Activated CD4-positive, alpha-beta T cell treated with anti-CD3 and anti-CD28 coated beads, Interleukin-10, Interleukin-2, amounts not matched to agents 100 ng/mL and 50 ng/mL, durations not matched to agents 16 hours and 8 hours (primary cell): Measurements from ENCODE around the gene LONRF2.

Experiments
- DNase-seq: peaks from one replicate; pipeline ENCODE4 v3.0.0-alpha.2; 2020

The LONRF2 gene

DNA sequence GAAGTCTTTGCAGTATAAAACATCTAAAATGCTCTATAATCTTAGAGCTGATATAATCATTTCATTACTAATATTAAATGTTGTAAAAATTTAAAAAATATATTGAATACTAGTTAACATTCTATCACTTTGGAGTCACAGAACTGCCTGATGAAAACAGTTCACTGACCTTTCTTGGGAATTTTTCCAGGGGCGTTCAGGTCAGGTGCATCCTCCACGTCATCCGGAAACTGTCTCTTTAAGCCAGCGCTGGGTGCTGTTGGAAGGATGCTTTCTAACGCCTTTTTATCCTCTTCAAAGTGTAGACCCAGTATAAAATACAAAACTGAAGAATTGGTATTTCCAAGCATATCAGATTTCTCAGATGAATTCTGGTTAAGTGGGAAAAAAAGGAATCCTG is 22.8 kb downstream of the LONRF2 start:
- no peak for DNase-seq

DNA sequence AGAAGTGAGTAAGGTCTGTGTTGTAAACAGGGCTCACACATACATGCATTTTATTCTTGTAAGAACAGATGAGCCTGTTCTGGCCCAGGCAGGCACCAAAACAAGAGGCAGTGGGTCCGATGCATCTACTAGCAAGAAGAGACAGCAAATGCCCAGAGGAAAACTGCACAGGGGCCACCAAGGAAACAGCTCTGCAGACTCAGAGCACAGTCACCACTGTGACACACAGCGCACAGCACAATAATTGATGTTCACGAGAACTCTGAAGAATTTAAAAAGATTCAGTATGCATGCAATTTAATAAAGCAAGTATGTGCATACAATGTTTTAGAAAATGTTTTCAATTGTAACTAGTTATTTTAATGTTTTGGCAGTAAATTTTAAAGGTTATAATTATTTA is 24.8 kb downstream of the LONRF2 start:
- DNase-seq, result no peak

DNA sequence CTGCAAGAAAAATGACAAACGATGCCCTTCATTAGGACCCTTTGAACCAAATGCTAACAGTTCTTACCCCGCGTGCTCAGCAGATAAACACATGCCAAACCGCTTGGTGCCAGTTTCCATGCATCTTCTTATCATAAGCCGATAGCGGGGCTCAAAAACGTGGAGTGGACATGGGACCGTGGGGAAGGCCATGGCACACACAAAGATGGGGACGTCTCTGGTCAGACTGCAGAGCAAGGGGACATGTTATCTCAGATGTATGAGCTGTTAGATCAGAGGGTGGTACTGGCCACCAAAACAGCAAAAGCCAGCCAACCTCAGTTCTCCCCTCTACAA is 28.2 kb downstream of the LONRF2 start:
- DNase-seq, result no peak

DNA sequence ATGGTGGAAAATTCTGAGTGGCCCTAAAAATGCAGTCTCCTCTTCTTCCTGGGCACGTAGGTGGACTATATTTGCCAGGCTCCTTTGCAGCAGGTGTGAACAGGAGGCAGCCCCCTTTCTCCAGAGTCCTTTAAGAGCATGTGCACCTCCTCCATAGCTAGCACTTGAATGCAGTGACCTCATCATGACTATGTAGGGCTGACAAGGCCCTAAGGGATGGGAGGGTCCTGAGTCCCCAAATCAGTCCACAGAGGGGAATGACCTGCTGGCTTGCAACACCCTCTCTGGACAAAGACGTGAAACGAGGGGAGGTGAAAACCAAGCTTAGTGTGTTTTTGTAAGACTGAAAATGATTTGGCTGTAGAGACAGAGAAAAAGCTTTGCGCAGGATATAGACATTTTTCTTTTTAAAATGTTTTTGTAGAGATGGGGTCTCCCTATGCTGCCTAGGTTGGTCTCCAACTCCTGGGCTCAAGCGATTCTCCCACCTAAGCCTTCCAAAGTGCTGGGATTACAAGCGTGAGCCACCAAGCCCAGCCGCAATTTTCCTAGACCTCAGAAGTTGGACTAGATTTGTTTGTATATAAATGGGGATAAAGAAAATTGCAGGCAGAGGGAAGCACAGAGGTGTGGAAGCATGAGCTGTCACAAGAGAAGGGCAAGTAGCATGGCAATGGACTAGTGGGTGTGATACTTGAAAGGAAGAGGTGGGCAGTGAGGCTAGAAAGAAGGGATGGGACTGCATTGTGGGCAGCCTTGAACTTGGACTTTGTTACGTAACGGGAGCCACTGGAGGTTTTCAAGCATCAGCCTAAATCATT is 28.8 kb downstream of the LONRF2 start:
- no peak for DNase-seq

DNA sequence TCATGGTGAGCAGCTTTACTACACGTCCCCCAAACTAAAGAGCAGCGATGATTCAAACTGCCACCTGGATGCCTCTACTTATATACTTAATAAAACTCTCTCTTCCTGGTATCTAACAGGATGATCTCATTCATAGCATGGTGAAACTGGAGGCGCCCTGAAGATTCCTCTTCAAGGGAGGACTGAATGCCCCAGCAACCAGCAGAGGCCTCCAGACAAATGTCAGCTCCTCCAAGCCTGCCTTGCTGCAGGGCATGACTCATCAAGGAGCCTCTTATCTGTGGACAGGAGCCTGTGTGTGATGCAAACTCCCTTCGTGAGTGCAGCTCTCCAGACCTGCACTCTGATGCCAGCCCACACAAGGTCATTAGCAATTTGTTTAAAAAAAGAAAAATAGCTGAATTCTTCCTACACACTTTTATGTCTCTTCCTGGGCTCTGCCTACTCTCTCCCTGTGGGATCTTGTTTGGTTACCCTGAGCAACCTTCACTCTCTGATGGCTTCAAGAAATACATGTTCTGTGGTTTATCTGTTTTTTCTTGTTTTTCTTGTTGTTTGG is 30.2 kb downstream of the LONRF2 start:
- peak; percentile 87 for DNase-seq

DNA sequence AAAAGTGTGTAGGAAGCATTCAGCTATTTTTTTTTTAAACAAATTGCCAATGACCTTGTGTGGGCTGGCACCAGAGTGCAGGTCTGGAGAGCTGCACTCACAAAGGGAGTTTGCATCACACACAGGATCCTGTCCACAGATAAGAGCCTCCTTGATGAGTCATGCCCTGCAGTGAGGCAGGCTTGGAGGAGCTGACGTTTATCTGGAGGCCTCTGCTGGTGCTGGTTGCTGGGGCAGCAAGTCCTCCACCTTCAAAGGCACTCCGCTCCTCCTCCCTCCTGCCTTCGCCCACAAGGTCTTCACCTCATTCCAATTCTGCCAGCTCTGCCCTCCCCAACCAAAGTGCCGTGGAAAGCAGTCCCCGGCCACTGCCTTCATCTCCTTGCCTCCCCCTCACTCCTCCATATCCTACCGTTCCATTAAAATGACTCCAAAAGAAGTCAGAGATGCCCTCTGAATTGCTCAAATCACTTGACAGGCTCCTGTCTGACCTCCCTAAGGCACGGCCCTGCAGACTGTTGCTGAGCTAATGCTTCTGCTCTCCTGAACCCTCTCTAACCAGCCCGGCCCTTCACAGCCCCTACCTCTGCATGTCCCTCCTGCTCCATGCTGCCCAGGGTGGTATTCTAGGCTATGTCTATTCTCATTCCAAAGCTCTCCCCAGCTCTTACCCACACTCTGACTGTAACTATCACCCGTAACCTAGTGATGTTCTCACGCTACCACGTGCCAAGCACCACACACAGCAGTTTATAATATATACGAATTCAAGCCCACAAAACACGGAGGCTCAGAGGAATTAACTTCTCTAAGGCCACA is 30.9 kb downstream of the LONRF2 start:
- DNase-seq, result peak; percentile 94

DNA sequence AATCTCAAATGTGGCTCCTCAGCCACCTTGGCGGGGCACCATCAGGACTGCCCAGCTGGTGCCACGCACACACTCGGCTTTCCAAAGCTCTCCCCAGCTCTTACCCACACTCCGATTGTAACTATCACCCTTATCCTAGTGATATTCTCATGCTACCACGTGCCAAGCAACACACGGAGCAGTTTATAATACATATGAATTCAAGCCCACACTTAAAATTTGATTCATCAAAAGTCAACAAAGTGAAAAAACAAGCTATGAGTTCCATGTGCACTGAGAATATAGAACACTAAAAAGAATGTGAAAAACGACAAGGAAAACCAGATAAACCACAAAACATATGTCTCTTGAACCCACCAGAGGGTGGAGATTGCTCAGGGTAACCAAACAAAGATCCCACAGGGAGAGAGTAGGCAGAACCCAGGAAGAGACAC is 31.6 kb downstream of the LONRF2 start:
- no peak for DNase-seq

DNA sequence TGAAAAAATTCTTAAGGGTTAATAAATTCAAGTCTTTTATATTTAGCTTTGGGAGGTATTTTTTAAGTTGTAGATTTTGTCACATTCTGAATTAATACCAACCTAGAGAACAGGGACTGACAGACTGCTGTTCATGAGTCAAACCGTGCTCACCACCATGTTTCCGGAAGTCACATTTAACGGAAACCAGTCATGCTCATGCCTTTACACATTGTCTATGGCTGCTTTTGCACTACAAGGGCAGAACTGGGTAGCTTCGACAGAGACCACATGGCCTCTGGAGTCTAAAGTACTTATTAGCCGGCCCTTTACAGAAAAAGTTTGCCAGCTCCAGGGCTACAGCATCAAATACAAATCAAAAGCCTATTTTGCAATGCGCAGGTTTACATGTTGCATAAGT is 33.3 kb downstream of the LONRF2 start:
- peak; percentile 76 for DNase-seq

DNA sequence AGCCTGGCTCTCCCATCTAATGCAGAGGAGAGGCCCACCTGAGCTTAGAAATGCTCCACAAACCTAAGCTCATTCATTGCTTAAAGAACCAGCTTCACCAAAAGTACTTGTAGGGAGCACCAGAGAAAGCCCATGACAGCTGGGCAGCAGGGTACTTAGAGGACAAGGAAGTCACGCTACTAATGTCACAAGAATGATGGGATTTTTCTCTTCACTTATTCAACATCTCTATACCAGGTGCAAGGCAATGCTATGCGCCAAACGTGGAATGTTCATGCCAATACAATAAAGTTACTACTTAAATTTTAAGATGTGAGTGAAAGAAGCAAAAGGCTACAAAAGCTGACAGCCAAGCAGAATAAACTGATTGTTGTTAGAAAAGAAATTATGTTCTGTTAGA is 36.0 kb downstream of the LONRF2 start:
- no peak for DNase-seq

DNA sequence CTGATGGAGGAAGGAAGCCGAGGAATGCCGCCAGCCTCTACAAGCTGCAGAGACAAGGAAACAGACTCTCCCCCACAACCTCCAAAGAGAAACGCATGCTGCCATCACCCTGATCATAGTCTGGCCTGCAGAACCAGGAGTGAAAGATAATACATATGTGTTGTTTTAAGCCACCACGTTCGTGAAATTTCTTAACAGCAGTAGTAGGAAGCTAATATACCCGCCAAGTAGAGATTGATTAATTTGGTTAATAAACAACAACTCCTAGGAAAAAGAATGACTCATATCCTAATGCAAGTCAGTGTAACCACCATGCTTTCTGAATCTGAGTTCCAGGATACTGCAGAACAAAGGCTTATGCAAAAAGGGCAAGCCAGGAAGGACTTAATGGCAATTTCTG is 36.6 kb downstream of the LONRF2 start:
- peak; percentile 14 for DNase-seq

DNA sequence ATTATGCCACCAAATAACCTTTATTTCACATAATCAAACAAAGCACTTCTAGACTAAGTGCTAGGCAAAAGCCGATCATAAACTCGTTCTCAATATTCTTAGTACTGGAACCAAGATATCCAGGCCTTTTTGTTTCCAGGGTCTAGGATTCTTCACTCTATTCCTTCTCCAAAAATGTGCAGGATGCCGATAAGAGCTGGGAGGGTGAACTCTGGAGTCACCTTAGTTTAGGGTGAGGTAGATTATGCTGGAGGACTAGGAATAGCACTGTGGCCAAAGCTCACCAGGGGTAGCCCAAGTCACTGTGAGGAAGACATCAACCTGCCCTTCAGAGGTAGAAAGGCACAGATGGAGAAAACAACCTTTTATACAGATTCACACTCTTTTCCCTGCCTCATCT is 37.3 kb downstream of the LONRF2 start:
- DNase-seq, result no peak

DNA sequence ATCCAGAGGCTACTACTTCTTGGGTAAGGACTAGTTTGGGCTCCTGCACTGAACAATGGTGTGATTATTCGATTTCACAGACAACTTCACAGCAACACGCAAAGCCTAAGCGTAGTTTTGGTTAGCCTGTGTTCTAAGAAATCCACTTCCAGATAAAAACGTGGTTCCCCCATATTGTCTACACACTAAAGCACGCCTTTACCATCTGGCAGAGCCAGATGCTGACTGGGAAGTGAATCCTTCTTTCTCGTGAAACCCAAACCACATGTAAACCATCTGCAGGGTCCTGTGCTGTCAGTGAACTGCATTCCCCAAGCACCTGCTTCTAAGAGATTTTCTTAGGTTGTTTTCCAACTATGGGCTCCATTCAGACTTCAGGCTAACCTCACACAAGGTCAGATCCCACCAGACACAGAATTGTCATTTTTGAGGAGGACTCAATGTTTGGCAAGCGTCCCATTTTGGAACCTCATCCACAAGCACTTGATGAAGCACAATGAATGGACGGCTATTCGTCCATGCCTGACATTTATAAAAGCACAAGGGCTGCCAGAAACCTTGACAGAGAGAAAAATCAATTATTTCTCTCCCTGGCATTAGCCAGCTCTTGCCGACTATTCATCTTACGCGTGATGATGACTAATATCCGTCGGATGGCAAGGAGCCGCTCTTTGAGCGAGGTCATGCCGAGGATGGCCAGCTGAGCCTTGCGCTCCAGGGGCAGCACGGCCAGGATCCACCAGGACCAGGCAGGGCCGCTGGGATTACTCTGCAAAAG is 38.4 kb downstream of the LONRF2 start:
- peak; percentile 49 for DNase-seq

DNA sequence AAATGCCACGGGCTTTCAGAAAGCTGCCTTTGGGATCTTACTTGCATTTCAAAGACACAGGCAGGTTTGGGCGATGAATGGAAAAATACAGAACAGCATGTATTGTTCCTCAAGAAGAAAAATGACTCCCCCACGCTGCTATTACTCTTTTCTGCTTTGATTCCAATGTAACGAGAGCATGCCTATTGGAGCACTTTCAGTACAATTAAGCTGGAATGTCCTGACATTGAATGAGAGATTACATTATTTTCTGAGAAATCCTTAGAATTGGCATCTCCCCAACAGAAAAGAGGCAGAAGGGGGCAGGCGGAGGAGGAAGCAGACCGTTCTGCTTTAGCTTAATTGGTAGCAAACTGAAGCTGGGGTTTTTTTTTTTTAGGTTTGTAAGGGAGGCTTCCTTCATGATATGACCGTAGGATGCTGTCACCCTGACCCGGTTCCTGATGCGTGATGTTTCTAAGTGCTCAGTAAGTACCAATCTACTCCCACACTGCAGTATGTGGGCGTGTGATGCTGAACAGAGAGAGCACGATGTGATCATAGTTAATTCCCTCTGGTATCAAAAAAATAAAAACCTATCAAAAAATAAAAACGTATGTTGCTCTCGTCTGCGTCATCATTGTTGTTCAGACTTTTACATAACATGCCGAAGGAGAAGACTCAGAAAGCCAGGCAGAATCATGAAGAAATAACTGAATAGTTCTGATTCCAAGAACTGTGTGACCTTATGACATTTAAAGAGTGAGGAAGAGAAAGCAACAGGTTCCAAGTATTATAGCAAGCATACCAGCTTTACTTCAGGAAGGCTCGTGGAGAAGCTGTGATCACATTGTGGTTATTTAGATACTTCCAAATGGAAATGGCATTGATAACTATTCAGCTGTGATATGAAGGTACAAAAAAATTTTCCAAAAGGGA is 40.5 kb downstream of the LONRF2 start:
- peak; percentile 7 for DNase-seq

DNA sequence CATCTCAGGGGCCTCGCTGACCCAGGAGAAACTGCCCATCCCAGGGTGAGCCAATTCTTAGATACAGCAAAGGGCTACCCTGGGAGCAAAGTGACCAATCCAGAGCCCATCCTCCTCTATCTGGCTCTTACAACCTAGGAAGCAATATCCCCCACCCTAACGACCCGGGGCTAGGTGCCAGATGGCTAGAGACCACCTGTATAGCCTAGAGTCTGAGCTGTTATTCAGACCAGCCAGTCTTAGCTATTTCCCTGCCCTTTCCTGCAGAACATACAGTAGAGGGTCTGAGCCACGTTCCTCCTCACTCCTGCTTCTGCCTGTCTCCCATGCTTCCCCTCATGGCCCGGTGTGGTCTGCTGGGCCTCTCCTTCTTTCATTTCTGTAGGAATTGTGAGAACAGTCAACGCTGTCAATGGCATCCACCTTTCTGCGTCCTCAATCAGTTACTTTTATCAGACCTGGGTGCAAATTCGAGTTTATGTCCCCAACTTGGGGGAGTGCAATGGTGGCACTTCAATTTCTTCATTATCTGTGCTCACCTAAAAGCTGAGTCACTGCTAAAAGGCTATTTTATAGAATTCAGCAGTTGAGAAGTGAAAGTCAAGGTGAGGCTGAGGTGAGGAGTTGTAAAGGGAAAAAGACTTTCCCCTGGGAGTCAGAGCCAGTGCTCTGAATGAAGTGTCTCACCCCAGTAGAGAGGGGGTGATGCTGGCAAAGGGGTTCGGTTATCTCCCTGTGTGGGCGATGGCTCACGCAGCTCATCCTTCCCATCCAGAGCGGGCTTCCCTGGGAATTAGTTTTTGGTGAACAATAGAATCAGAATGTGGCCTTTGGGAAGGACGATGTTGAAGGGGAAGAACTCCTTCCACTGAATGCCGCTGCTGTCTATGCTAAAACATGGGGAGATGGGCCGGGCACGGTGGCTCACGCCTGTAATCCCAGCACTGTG is 42.4 kb downstream of the LONRF2 start:
- DNase-seq, result no peak

DNA sequence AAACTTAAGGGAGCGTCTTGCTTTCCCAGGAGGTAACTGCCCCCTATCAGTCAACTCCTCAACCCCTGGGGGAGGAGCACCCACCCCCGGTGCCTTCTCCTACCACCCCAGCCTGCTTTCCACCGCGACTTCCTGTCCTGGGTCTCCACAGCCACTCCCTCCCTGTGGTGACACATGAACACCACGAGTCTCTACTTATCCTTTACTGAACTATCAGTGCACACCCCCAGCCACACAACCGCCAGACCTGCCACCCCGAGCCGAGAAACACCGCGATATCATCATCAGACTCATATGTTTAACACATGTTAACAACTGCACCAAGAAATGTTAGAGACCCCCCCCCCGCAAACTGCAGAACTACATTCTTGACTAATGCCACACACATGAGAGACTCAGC is 43.3 kb downstream of the LONRF2 start:
- DNase-seq, result peak; percentile 33

DNA sequence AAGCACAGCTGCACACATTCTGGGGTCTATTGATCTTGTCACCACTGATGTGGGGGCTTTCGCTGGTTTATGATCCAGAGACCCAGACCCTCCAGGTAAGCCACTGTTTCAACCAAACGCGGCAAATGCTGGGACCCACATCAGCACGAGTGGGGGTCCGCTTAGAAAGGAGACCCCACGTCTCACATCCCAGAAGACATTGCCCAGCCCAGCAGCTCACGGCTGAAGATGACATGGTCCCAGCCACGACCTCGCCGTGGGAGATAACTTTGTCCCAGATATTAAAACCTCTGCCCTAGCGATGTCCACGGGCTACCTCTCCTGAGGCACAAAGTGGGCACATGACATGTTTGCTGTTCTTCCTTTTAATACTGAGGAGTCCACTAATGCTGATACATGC is 43.8 kb downstream of the LONRF2 start:
- DNase-seq, result no peak

DNA sequence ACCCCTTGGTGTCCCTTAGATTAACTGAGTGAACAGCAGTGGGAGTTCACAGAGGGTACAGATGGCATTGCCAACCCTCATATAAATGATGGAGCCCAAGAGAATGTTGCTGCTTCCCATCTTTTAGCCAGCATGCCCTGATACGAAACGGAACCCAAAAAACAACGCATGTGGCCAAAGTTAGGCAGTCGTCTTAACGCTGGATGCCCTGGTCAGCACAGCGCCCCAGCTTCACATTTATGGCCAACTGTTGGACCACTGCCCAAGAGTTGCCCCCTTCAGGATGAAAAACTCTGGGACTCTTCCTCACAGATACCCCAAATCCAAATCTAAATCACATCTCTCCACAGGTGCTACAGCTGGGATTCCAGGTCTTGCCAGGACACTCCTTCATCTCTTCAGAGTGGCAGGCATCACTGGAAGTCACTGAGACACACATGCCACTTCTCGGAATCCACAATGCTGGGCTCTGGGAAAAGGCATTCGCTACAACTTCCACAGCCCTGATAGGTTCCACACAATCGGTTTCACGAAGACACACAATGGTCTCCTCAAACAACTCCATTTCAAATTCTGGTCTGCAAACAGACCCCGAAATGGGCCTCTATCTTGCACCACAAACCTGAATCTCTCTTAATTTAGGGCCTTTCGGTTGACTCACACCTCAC is 44.6 kb downstream of the LONRF2 start:
- no peak for DNase-seq

DNA sequence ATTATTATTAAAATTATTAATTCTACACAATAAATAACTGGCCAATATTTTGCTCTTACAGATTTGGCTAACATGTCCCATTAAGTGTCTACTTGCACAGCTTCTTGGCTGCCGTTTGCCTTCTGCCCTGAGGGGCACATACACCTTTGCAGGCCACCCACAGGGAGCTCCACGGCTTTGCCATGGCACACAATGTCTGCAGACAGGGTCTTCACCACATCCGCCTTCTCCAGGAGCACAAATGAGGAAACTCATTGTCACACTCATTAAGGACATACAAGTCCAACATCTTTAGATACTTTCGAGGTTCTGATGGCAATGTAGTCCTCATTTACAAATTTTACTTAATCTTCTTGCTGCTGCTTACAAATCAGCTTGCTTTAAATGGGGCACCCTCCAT is 45.6 kb downstream of the LONRF2 start:
- DNase-seq, result no peak

DNA sequence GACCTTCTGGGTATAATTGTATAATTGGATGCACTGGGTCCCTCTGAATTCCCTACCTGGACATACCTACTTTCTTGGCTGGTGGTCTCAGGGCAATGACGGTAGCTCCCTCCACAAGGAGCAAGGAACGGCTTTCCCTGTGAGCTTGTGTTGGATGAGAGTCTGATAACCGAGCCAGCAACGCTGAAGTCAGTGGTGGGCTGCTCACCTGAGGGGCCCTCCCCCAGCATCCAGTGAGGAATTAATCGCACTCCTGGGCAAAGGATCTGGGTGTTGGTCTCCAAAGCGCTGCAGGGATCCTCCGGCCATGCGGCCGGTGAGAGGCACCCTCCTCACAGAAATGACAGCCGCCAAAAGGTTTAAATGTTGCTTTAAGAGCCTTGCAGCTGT is 47.1 kb downstream of the LONRF2 start:
- DNase-seq, result no peak

DNA sequence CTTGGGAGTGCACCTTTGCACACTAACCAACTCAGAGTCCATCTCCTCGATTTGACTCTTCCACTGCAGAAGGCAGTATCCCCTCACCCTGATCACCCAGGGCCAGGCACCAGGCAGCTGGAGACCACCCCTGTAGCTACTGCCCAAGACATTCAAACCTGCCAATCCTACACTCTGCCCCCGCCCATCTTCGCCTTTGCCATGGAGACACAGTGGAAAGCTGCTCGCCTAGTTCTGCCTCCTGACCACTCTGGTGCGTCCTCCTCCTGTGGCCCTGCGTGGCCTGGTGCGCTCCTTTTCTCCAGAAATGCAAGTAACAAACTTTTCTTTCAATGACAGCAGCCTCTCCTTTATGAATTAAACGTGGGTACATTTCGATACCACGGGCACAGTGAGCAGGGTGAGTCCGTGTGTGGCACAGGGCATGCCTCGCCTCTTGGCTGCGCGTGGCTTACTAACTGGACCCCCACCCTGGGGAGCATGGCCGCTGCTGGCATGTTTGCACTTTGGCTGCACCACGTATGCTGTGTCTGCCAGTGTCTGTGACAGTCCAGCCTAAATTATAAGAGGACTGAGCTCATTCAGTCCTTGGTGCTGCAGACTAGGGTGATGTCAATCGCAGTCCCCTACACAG is 47.6 kb downstream of the LONRF2 start:
- DNase-seq, result no peak
